Neural cell (in vitro differentiated cells): ENCODE results near the gene PRUNE2.

Experiments
- CTCF ChIP-seq: fragments of 450-650 bp; IDR thresholded peaks from 2 replicates; pipeline ENCODE4 v1.5.1; 2014; ENCODE audit warnings: antibody characterized with exemption, mild to moderate bottlenecking, moderate library complexity; ENCODE audit not compliant: poor library complexity, severe bottlenecking
- POLR2AphosphoS5 ChIP-seq: IDR thresholded peaks from 2 replicates; pipeline ENCODE4 v1.6.1; 2012

GRCh38 chr9:76756941-76757673 is 148.8 kb downstream of the PRUNE2 start:
- TF ChIP-seq CTCF = no peak
- TF ChIP-seq POLR2AphosphoS5 = no peak
